HepG2 (cell line): ENCODE results near the gene ARIH2. TPM values are rescaled to one million over a fixed set of nuclear protein-coding genes. Genes with fewer than 3 reads are reported as not detected.
A peak's percentile ranks its signal among the peaks of the same experiment; 100 is the strongest.

ENCODE experiments used
- POLR2AphosphoS5 ChIP-seq: IDR thresholded peaks from 2 replicates; pipeline ENCODE4 v1.6.1; 2012; ENCODE audit warnings: low read depth, low read length
- SP5 ChIP-seq: IDR thresholded peaks from 2 replicates; pipeline ENCODE4 v1.6.1; 2016; ENCODE audit warnings: low read depth, borderline replicate concordance
- TAF1 ChIP-seq: sonication (generic); formaldehyde crosslinking; IDR thresholded peaks from 2 replicates; pipeline ENCODE4 v1.4.0; 2020; ENCODE audit warnings: missing genetic modification reagents
- ZNF264 ChIP-seq: sonication (generic); formaldehyde crosslinking; IDR thresholded peaks from 2 replicates; pipeline ENCODE4 v1.4.0; 2020; ENCODE audit warnings: missing genetic modification reagents
- ZNF83 ChIP-seq: sonication (generic); formaldehyde crosslinking; IDR thresholded peaks from 2 replicates; pipeline ENCODE4 v1.4.0; 2020; ENCODE audit warnings: missing genetic modification reagents, mild to moderate bottlenecking, borderline replicate concordance
- polyA plus RNA-seq, 8 experiments: library from polyadenylated mRNA; depleted of rRNA in 3 of 8; stranded (reverse) in 7 of 8; unstranded in 1 of 8; fragments of >200 nt; fragmentation: Illumina TruSeq in 4 of 8; extraction: Trizol in 4 of 8; gene quantifications; 2 replicates each; pipeline versions ENCODE4 v1.2.1 to v1.2.3, GENCODE V29; 2011 to 2016; ENCODE audit warnings: low read depth in 4 of 8, missing spikeins in 1 of 8, mixed read lengths in 1 of 8; ENCODE audit not compliant: insufficient read depth in 1 of 8
- total RNA-seq, 5 experiments: library from RNA; depleted of rRNA; stranded (reverse); fragments of >200 nt; fragmentation: Illumina TruSeq; extraction: Trizol; gene quantifications; 2 replicates each; pipeline ENCODE4 v1.2.3, GENCODE V29; 2016; ENCODE audit warnings: low read depth in 1 of 5
- TF ChIP-seq, protein P1 (sequence below): sonication (generic); formaldehyde crosslinking; IDR thresholded peaks from 2 replicates; pipeline ENCODE4 v1.9.0; 2021; ENCODE audit warnings: mild to moderate bottlenecking, missing genetic modification reagents
- TF ChIP-seq, protein P2 (sequence below): sonication (generic); formaldehyde crosslinking; IDR thresholded peaks from 2 replicates; pipeline ENCODE4 v1.4.0; 2020; ENCODE audit warnings: missing genetic modification reagents
- TF ChIP-seq, protein P3 (sequence below): IDR thresholded peaks from 2 replicates; pipeline ENCODE4 v1.4.0; 2020; ENCODE audit warnings: mild to moderate bottlenecking, missing genetic modification reagents
- TF ChIP-seq, protein P4 (sequence below): sonication (generic); formaldehyde crosslinking; IDR thresholded peaks from 2 replicates; pipeline ENCODE4 v1.4.0; 2020; ENCODE audit warnings: mild to moderate bottlenecking, missing genetic modification reagents
- TF ChIP-seq, protein P5 (sequence below): sonication (generic); formaldehyde crosslinking; IDR thresholded peaks from 2 replicates; pipeline ENCODE4 v1.5.0; 2020; ENCODE audit warnings: mild to moderate bottlenecking, missing genetic modification reagents

ARIH2 gene
- total and polyA plus RNA-seq, 2 of the 13 experiments (the other 11 are each of a cell fraction or from before 2014, with no cell fraction given), result 64.8 to 83.3 TPM

DNA sequence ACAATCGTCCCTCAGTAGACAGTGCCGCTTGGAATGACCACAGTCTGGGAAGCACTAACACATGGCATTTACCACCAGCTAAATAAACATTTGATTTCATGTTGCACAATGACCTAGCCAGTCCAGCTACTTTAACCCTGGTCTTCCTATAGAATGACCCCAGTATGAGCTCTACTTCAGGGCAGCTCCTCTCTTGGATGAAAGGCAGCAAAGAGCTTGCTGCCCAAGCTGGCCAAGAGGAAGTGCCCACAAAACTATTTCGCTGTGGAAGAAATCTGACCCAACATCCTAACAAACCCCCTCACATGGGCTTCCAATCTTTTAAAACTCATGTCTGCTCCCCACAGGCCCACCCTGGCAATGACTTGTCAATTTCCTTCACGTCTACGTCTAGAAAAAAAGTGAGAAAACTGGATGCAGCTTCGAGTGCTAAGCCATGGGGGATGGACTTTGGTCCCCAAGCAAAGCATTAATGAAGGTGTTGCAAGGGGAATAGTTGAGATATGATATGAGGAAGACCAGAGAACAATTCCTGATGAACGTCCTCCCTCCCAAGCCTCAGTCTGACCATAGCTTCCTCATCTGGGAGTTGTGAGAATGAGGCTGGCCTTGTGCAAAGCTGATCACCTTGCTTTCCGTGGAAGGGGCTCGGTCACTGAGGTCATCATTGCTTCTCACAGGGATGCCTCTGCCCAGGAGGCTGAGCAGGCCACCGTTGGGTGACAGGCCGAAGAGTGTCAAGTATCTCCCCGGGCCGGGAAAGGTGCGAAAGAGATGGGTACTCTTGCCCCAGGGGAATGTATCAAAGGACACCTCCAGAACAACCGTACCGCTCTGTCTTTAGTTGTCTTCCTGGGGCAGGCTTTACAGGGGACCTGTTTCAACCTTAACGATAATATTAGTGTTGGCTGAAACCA lies 20.9 kb upstream of the ARIH2 start (continued):
- TF ChIP-seq, protein P1, sequence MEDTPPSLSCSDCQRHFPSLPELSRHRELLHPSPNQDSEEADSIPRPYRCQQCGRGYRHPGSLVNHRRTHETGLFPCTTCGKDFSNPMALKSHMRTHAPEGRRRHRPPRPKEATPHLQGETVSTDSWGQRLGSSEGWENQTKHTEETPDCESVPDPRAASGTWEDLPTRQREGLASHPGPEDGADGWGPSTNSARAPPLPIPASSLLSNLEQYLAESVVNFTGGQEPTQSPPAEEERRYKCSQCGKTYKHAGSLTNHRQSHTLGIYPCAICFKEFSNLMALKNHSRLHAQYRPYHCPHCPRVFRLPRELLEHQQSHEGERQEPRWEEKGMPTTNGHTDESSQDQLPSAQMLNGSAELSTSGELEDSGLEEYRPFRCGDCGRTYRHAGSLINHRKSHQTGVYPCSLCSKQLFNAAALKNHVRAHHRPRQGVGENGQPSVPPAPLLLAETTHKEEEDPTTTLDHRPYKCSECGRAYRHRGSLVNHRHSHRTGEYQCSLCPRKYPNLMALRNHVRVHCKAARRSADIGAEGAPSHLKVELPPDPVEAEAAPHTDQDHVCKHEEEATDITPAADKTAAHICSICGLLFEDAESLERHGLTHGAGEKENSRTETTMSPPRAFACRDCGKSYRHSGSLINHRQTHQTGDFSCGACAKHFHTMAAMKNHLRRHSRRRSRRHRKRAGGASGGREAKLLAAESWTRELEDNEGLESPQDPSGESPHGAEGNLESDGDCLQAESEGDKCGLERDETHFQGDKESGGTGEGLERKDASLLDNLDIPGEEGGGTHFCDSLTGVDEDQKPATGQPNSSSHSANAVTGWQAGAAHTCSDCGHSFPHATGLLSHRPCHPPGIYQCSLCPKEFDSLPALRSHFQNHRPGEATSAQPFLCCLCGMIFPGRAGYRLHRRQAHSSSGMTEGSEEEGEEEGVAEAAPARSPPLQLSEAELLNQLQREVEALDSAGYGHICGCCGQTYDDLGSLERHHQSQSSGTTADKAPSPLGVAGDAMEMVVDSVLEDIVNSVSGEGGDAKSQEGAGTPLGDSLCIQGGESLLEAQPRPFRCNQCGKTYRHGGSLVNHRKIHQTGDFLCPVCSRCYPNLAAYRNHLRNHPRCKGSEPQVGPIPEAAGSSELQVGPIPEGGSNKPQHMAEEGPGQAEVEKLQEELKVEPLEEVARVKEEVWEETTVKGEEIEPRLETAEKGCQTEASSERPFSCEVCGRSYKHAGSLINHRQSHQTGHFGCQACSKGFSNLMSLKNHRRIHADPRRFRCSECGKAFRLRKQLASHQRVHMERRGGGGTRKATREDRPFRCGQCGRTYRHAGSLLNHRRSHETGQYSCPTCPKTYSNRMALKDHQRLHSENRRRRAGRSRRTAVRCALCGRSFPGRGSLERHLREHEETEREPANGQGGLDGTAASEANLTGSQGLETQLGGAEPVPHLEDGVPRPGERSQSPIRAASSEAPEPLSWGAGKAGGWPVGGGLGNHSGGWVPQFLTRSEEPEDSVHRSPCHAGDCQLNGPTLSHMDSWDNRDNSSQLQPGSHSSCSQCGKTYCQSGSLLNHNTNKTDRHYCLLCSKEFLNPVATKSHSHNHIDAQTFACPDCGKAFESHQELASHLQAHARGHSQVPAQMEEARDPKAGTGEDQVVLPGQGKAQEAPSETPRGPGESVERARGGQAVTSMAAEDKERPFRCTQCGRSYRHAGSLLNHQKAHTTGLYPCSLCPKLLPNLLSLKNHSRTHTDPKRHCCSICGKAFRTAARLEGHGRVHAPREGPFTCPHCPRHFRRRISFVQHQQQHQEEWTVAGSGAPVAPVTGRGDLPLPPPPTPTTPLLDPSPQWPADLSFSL (CRISPR knock-in tag), result no peak
- TF ChIP-seq, protein P2, sequence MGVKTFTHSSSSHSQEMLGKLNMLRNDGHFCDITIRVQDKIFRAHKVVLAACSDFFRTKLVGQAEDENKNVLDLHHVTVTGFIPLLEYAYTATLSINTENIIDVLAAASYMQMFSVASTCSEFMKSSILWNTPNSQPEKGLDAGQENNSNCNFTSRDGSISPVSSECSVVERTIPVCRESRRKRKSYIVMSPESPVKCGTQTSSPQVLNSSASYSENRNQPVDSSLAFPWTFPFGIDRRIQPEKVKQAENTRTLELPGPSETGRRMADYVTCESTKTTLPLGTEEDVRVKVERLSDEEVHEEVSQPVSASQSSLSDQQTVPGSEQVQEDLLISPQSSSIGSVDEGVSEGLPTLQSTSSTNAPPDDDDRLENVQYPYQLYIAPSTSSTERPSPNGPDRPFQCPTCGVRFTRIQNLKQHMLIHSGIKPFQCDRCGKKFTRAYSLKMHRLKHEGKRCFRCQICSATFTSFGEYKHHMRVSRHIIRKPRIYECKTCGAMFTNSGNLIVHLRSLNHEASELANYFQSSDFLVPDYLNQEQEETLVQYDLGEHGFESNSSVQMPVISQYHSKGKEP, result no peak
- TF ChIP-seq ZNF83 (CRISPR knock-in tag) (no peak), POLR2AphosphoS5 (peak; percentile 60), ZNF264 (CRISPR knock-in tag) (0 out of 2 replicates have a peak, but pooled peaks have one; percentile 17), SP5 (no peak), TAF1 (CRISPR knock-in tag) (no peak)
- TF ChIP-seq, protein P3, sequence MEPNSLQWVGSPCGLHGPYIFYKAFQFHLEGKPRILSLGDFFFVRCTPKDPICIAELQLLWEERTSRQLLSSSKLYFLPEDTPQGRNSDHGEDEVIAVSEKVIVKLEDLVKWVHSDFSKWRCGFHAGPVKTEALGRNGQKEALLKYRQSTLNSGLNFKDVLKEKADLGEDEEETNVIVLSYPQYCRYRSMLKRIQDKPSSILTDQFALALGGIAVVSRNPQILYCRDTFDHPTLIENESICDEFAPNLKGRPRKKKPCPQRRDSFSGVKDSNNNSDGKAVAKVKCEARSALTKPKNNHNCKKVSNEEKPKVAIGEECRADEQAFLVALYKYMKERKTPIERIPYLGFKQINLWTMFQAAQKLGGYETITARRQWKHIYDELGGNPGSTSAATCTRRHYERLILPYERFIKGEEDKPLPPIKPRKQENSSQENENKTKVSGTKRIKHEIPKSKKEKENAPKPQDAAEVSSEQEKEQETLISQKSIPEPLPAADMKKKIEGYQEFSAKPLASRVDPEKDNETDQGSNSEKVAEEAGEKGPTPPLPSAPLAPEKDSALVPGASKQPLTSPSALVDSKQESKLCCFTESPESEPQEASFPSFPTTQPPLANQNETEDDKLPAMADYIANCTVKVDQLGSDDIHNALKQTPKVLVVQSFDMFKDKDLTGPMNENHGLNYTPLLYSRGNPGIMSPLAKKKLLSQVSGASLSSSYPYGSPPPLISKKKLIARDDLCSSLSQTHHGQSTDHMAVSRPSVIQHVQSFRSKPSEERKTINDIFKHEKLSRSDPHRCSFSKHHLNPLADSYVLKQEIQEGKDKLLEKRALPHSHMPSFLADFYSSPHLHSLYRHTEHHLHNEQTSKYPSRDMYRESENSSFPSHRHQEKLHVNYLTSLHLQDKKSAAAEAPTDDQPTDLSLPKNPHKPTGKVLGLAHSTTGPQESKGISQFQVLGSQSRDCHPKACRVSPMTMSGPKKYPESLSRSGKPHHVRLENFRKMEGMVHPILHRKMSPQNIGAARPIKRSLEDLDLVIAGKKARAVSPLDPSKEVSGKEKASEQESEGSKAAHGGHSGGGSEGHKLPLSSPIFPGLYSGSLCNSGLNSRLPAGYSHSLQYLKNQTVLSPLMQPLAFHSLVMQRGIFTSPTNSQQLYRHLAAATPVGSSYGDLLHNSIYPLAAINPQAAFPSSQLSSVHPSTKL (CRISPR knock-in tag), result peak; percentile 78
- TF ChIP-seq, protein P4, sequence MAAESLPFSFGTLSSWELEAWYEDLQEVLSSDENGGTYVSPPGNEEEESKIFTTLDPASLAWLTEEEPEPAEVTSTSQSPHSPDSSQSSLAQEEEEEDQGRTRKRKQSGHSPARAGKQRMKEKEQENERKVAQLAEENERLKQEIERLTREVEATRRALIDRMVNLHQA, result no peak
- TF ChIP-seq, protein P5, sequence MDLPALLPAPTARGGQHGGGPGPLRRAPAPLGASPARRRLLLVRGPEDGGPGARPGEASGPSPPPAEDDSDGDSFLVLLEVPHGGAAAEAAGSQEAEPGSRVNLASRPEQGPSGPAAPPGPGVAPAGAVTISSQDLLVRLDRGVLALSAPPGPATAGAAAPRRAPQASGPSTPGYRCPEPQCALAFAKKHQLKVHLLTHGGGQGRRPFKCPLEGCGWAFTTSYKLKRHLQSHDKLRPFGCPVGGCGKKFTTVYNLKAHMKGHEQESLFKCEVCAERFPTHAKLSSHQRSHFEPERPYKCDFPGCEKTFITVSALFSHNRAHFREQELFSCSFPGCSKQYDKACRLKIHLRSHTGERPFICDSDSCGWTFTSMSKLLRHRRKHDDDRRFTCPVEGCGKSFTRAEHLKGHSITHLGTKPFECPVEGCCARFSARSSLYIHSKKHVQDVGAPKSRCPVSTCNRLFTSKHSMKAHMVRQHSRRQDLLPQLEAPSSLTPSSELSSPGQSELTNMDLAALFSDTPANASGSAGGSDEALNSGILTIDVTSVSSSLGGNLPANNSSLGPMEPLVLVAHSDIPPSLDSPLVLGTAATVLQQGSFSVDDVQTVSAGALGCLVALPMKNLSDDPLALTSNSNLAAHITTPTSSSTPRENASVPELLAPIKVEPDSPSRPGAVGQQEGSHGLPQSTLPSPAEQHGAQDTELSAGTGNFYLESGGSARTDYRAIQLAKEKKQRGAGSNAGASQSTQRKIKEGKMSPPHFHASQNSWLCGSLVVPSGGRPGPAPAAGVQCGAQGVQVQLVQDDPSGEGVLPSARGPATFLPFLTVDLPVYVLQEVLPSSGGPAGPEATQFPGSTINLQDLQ (CRISPR knock-in tag), result no peak
